Right lobe of liver (tissue), 4 donors: ENCODE measurements around the gene SLC1A3.

ENCODE experiments used
- POLR2A ChIP-seq: fragments of 450-650 bp; IDR thresholded peaks from one replicate; pipeline ENCODE4 v1.6.1; 2017; ENCODE audit warnings: antibody characterized with exemption, mild to moderate bottlenecking
- TF ChIP-seq, protein P1 (sequence below), 4 donors: fragments of 200-600 bp in 3 of 4; fragments of 450-650 bp in 1 of 4; IDR thresholded peaks; one replicate each; pipeline versions ENCODE4 v1.5.1 to v1.8.0; 2016 to 2022; ENCODE audit warnings: antibody characterized with exemption in 4 of 4, mild to moderate bottlenecking in 2 of 4
- donor health status: DM: no; HTN: no; CAD: no.
- donor health status: DM: no; HTN: no; CAD: no.
- donor health status: DM: no; HTN: yes; CAD: no.

- TF ChIP-seq, protein P1, sequence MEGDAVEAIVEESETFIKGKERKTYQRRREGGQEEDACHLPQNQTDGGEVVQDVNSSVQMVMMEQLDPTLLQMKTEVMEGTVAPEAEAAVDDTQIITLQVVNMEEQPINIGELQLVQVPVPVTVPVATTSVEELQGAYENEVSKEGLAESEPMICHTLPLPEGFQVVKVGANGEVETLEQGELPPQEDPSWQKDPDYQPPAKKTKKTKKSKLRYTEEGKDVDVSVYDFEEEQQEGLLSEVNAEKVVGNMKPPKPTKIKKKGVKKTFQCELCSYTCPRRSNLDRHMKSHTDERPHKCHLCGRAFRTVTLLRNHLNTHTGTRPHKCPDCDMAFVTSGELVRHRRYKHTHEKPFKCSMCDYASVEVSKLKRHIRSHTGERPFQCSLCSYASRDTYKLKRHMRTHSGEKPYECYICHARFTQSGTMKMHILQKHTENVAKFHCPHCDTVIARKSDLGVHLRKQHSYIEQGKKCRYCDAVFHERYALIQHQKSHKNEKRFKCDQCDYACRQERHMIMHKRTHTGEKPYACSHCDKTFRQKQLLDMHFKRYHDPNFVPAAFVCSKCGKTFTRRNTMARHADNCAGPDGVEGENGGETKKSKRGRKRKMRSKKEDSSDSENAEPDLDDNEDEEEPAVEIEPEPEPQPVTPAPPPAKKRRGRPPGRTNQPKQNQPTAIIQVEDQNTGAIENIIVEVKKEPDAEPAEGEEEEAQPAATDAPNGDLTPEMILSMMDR (IDR thresholded peaks at IDR 0.05), result no peak
- TF ChIP-seq POLR2A, result no peak
Measured at GRCh38 chr5:36719282-36719681, 112.9 kb downstream of the SLC1A3 start.
